ENCODE data around the gene LRAT.
A peak's percentile ranks its signal among the peaks of the same experiment; 100 is the strongest.

Gene LRAT

GRCh38 chr4:154744341-154744926, 634 bp downstream of the LRAT start:
- no peak for DNase-seq
- intact Hi-C loops (cut with DNase I) = no loop called here

GRCh38 chr4:154757713-154758112, 13.9 kb downstream of the LRAT start:
- intact Hi-C loops (cut with DNase I) = no loop called here

GRCh38 chr4:154760895-154761294, 17.1 kb downstream of the LRAT start:
- no peak for DNase-seq
- intact Hi-C loops (cut with DNase I) = no loop called here

More at GRCh38 chr4:154757713-154758112, 13.9 kb downstream of the LRAT start:
- no peak for DNase-seq

GRCh38 chr4:154778264-154778663, 34.5 kb downstream of the LRAT start:
- intact Hi-C loops (cut with DNase I) = loop anchor here (10.0 kb wide), 1 partner anchor 143 kb away; no protein-coding TSS in a partner anchor
- DNase-seq = no peak

GRCh38 chr4:154779362-154779947, 35.7 kb downstream of the LRAT start:
- DNase-seq = peak in 1 of 42 donors; percentile 20
- intact Hi-C loops (cut with DNase I) = loop anchor here (10.0 kb wide), 1 partner anchor 145 kb away; no protein-coding TSS in a partner anchor

GRCh38 chr4:154781126-154781982, 37.6 kb downstream of the LRAT start, which contains the start of gene RBM46:
Gene RBM46, plus strand, starts transcription at chr4:154781272. Its CDS starts 15,481 bp downstream, at chr4:154796753.
- intact Hi-C loops (cut with DNase I) = no loop called here

GRCh38 chr4:154781983-154782293, 38.1 kb downstream of the LRAT start:
- DNase-seq = no peak

More at GRCh38 chr4:154781126-154781982, 37.6 kb downstream of the LRAT start, which contains the start of gene RBM46:
- DNase-seq = no peak

More at GRCh38 chr4:154781983-154782293, 38.1 kb downstream of the LRAT start:
- intact Hi-C loops (cut with DNase I) = no loop called here

Measured in head of caudate nucleus (tissue), 42 donors.